Stimulated activated CD8-positive, alpha-beta memory T cell treated with anti-CD3 and anti-CD28 coated beads, Interleukin-2, amount 100 ng/mL, for 1 hour (primary cell): ENCODE results near the gene SLC38A9.

Source experiments
- DNase-seq, 2 donors: peaks; one replicate each; pipeline ENCODE4 v3.0.0-alpha.2; 2020; ENCODE audit warnings: low read depth in 2 of 2

Gene SLC38A9

DNA sequence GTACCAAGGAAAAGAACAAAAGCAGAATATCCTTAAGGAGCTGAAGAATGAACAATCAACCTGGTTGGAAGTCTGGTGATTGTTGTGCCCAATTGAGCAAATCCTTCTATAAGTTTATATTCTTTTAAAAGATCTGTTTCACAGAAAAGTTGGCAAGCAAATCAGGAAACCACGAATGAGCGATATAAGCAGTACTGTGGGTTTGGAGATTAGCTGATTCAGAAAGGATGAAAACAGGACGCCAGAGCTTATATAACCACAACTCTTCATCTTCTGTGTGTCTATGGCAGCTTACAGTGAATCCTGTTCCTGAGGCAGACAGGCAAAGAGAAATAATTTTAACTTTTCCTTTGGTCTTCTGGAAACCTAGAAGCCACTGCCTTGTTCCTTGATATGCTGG lies 61.7 kb downstream of the SLC38A9 start:
- DNase-seq, result no peak

DNA sequence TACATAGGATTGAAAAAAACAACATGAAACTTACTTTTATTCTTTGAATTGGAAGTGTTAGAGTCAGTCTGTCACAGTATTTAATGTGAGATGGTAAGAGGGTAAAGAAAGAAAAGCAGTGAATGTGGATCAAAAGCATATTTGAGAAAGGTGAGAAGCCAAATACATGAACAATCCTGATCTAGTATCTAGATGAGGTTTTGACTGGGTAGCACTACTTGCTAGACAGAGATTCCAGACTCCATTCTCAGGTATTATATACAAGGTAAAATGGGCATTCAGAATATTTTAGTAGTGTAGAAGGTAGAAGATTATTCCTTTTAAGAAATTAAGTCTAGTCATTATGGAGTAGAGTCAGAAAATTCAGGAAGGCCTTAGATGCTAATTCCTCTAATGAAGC lies 62.2 kb downstream of the SLC38A9 start:
- DNase-seq, result no peak

DNA sequence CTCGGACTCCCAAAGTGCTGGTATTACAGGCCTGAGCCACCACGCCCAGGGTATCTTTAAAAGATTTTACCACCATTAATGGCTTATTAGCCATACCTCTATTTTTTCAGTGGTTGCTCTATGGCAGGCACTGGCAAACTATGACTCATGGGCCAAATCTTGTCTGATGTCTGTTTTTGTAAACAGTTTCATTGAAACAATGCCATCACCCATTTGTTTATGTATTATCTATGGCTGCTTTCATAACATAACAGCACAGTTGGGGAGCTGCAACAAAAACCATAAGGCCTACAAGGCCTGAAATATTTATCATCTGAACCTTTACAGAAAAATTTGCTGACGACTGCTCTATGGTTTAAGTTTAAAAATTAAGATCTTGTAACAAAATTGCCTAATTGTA lies 66.8 kb downstream of the SLC38A9 start:
- no peak for DNase-seq

DNA sequence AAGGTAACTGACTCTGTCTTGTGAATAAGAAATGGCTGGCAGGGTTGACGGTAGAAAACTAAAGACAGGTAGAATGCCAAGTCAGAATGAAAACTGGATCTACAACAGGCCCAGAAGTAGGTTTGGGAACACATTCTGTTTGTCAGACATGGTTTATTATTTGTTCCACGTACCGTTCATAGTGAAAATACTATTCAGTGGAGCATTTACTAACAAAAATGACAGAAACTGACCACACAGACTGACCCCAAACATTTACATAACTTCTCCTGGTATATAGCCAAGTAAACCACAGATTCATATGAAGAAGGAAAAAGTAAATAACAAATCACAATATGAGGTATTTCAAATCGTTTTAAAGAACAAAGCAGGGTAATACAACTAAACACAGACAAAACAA lies 73.7 kb downstream of the SLC38A9 start:
- DNase-seq, result no peak

DNA sequence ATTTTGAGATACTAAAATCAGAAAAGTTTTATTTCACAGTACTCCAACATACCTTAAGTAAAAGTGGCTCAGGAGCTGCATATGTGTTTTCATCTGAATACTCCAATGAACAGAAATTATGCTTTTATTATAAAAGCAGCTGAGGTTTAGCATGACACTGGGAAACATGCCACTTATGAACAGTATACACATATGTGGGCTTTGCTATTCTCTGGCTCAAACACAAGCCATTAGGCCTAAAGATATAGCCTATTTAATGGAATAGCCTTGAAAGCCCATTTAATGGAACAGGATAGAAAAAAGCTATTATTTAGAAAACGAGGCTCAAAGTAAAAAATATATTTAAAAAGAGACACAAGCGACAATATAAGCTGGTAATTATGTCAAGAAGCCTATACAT lies 74.1 kb downstream of the SLC38A9 start:
- DNase-seq, result no peak

DNA sequence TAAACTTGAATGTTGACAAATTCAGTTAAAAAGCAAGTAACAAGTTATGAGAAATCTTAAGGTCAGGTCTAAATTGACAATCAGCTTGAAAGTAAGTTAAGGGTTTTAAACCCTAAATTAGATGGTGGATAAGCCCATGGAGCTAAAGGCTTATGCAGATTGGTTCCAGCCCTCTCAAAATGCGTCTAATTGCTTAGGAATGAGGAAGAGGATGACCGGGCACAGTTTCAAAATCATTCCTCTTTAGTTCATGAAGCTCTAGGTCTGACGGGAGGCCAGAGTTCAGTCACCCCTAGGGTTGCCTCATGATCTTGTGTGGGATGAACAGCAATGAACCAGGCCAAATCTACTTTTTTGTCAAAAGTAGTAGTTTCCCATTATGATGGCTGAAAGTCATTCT lies 75.4 kb downstream of the SLC38A9 start:
- DNase-seq, result no peak

DNA sequence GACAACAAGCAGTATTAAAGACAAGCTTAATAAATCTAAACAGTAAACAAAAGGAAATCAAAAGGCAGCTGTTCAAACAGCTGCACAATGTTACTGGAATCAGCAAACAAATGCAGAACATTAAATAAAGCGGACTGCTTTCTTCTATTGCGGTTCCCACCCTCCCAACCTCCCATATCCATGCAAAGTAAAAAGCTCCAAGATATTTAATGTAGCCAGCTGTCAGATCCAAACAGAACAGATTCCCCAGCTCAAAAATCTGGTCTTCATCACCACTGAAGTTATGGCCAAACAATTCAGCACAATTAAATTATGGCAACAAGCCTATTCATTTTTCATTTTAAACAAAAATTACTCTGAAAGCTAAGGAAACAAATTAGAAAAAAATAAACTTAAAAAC lies 75.9 kb downstream of the SLC38A9 start:
- no peak for DNase-seq

DNA sequence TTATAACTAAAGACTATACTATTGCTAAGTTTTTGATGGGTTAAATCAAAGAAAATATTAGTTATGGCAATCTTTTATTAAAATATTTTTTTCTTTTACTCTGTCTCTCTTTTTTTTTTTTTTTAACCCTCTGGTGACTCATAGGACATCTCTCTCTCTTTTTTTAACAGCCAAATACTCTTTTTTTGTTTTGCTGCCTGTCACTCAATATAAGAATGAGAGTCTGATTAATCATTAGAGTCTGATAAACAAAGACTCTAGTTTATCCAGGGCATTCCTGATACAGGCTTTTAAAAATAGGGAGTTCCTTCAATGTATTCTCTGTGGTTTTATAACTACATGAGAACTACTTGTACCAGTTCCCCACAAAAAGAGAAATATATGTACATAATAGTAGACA lies 77.3 kb downstream of the SLC38A9 start:
- DNase-seq, result no peak

DNA sequence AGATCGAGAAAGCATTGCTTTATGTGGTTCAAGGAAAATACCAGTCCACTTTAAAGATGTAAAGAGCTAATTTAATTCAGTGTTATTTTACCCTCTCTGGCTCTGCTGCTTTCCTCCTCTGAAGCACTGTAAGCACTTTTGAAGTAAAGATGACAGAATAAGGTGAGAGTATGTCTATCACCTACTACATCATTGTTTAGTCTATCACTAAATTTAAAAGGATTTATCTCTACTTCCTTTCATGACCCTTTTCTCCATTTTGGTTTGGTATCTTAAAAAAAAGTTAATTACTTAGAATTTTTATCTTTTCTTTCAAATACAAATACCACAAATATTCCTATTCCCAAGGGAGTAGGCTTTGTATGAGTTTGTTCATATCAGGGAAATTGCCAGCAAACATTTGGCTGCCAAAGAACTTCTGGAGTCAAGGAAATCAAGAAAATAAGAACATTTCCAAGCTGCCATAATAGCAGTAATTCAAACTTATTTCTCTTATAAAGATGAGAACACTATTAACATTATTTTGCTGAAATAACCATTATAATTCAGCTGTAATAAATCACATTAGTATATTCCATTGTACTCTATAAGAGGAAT lies 77.8 kb downstream of the SLC38A9 start:
- DNase-seq, result no peak

DNA sequence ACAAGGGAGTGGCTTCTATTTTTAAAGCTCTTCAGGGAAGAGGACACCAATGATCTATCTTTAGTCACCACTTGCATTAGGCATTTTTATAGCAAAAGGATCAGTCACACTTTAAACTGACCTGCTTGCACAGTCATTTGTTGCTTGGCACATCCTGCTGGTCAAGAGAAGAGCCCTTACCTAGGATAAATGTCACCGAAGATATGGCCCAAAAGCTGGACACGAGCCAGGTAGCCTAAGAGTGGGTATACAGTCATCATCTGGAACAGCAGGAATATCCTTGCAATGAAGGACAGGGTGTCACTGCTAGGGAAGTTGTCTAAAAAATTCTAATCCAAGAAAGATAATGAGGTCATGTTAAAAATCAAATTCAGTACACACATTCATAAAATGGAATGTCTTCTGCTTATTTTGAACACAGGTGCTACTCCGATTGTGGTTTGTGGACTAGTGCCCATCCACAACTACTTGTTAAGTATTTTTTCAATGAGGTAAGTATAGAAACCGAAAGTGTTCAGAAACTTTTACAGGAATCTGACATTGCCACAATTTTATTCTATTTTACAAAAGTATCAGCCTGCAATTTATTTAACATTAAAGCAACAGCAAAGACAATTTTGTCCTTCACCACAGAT lies 78.4 kb downstream of the SLC38A9 start:
- no peak for DNase-seq

DNA sequence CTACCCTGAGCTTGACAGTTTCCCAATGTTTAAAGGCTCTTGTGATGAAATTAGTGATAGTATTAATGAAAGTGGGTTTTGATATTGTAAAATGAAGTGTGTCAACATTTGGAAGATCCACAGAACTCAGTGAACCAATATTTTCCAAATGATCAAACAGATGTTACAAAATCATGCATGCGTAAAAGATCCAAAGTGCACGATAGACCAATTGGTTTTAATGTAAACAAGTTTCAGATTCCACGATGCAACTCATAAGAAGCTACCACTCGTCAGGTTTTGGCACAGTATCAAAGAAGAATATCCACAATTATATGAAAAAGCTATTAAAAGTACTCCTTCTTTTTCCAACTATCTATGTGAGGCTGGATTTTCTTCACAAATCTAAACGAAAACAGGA lies 82.3 kb downstream of the SLC38A9 start:
- DNase-seq, result no peak

DNA sequence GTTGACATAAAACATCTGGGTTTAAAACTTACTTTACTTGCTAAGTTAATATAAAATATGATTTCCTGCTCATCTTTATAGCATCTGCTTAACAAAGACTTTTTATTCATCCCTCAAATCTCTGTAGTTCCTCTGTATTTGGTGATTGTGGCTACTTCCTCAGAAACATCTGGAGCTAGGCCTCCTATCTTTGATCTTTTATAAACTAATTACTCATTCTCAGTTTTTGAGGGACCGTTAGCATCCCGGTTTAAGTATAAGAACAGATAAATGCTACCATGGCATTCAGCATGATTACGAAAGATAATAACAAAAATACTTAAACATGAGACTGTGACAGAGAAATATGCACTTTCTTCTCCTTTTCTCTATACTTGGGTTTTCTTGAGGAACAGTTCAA lies 85.3 kb downstream of the SLC38A9 start:
- DNase-seq, result no peak

DNA sequence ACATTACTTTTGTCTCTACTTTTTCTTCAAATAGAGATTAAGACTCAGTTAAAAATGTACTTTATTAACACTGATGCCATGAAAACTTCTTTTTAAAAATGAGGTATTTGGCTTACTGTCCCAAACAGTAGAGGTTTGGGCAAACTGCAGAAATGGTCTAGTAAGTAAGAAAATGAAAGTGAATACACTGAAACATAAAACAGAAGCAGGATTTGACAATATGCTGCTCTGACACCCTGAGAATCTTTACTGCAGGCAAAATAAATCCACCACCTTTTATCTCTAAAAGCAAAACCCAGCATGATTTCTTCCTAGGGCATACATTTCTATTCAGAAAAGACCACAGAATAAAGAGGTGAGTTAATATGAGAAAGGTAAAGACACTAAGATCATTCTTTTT lies 86.2 kb downstream of the SLC38A9 start:
- no peak for DNase-seq

DNA sequence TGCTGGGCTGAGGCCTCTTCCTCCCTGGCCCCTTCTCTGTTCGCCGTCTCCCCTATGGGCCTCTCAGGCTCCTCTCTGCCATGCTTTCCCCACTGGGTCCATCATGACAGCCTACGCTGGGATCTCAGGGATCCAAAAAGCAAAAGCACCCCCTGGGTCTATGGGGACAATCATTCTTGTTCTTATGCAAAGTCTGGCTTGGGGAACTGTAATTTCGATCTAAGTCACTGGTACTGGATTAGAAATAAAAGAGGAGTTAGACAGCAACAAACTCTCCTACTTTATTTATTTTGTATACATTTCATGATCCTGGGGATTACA lies 86.6 kb downstream of the SLC38A9 start:
- DNase-seq, result no peak

DNA sequence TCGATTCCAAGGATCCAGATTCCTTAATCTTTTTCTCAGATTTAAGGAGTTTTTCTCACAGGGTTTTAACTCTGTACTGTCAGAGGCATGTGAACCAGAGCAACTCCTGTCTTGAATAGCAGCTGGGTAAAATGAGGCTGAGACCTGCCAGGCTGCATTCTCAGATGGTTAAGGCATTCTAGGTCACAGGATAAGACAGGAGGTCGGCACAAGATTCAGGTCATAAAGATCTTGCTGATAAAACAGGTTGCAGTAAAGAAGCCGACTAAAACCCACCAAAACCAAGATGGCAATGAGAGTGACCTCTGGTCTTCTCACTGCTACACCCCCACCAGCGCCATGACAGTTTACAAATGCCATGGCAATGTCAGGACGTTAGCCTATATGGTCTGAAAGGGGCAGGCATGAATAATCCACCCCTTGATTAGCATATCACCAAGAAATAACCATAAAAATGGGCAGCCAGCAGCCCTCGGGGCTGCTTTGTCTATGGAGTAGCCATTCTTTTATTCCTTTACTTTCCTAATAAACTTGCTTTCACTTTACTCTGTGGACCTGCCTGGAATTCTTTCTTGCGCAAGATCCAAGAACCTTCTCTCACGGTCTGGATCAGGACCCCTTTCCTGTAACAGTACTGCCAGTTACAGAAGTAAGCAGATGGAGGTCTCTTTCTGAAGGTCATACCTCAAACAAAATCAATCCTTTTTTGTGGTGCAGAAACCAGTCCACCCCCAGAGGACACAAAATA lies 87.1 kb downstream of the SLC38A9 start:
- no peak for DNase-seq

DNA sequence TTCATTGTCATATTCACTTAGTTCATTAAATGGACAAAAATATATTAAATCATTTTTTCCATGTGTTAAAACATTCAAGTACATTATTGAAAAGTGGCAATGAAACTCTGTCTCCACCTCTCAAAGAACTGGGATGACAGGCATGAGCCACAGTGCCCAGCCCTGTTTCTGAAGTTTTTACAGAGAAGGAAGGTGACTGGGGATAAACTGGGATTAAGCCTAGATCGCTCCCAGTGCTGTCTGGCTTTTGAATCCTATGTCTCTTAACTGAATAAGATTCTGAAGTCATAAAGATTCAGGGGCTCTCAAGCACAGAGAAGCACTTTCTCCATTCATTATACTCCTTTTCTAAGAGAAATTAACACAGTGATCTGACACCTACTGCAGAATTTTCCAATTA lies 88.3 kb downstream of the SLC38A9 start:
- no peak for DNase-seq

DNA sequence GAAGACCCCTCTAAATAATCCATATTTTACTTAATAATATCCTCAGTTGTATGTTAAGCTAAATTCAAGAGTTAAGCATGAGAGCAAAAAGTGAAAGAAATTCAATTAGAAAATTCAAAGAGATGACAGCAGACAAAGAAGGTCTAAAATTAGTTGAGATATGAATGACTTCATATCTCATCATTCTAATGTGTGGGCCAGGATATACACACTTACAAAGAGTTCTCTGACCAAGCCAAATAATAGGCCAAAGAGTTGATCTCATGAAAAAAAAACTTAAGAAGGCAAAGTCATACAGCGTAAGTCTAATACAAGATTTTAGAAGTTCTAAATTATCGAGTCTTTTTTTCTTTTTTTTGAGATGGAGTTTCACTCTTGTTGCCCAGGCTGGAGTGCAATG lies 89.7 kb downstream of the SLC38A9 start:
- no peak for DNase-seq

DNA sequence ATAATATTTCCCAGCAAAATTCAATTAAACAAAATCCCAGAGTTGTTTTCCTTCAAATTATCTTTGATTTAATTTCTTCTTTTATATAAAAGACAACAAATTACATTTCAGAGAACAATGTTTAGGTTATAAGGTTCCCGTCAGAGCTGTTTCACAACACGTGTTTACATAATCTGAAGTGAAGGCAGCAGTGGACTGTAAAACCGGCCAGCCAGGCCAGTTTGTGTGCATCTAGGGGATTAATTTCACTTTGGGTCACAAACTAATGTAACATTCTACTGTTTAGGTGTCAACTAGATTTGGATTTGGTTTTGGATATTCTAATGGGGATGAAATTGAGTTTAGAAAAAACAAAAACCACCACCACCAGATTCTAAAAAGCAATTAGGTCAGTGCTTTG lies 90.9 kb downstream of the SLC38A9 start:
- DNase-seq, result no peak

DNA sequence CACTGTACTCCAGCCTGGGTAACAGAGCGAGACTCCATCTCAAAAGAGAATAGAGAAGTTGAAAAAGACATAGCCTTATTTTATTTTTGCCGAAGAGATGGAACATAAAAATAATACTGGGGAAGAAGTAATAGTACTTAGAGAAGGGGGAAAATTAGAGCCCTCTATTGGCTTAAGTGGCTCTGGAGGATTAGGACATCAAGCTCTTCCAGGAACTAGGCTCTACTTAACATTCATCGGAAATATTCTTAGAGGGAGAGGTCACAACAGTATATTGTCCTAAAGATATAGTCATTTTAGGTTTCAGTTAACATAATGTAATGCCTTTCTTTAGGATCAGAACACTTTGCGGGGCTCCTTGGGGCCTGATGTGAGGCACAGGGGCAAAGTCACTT lies 91.4 kb downstream of the SLC38A9 start:
- DNase-seq, result no peak

DNA sequence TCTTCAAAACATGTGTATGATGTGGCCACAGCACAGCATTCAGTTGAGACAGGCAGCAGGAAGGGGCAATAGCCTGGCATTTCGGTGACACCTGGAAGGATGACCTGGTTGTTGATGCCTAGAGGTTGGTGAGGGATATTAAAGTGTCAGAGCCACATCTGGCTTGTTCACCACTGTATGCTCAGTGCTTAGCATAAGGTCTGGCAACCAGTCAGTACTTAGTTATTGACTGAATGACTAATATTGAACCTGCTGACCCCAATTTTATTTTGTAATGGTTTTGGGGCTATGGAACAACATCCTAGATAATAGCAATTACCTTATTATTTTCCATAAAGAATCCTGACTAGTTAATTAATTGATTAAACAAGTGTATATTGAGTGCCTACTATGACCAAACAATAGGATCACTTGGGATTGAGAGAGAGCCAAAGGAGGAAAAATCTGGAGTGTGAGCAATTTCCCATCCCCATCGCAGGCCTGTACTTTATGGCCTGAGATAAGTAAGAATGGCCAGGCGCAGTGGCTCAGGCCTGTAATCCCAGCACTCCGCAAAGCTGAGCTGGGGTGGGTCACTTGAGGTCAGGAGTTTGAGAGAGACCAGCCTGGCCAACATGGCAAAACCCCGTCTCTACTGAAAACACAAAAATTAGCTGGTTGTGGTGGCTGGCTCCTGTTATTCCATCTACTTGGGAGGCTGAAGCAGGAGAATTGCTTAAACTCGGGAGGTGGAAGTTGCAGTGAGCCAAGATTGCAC lies 91.9 kb downstream of the SLC38A9 start:
- no peak for DNase-seq

DNA sequence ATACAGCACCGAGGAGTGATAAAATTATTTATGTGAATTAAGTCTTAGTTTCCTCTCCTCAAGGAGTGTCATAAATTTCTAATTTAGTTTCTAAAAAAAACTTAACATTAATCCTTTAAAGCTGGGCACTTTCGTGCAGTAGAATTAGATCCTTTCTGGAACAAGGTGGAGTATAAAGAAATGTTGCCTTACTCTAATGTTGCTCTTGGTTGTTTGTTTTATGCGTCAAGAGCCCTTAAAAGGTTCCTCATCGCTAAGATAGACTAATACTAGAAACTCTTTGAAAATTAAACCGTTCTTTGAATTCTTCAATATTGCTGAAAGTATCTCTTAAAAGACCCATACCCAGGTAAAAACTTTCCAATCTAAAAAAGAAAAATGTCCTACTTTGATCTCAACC lies 93.8 kb downstream of the SLC38A9 start:
- no peak for DNase-seq

DNA sequence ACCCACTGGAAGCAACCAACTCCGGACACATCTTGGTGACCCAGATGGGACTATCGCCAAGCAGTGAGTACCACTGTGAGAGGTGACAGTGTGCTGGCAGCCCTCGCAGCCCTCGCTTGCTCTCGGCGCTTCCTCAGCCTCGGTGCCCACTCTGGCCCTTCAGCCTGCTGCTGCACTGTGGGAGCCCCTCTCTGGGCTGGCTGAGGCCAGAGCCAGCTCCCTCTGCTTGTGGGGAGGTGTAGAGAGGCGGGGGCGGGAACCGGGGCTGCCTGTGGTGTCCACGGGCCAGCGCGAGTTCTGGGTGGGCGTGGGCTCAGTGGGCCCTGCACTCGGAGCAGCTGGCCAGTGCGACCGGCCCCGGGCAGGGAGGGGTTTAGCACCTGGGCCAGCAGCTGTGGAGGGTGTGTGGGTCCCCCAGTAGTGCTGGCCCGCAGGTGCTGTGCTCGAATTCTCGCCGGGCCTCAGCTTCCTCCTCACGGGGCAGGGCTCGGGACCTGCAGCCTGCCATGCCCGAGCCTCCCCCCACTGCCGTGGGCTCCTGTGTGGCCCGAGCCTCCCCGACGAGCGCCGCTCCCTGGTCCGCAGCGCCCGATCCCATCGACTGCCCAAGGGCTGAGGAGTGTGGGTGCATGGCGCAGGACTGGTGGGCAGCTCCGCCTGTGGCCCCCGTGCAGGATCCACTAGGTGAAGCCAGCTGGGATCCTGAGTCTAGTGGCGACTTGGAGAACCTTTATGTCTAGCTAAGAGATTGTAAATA lies 98.8 kb downstream of the SLC38A9 start:
- DNase-seq, result no peak
